GM21825 (cell line): ENCODE results near the gene UVRAG.
A peak's percentile ranks its signal among the peaks of the same experiment; 100 is the strongest.
"Not testable (repeated sequence)": the region's sequence is repeated elsewhere in the genome, so short reads cannot be mapped to it uniquely, and the experiment has no call there.

ENCODE experiments used
- ATAC-seq: cut with Tn5 transposase; IDR thresholded peaks from one replicate; pipeline ENCODE4 v1.9.1; 2021; ENCODE audit warnings: mild to moderate bottlenecking, moderate library complexity; ENCODE audit not compliant: unreplicated experiment

UVRAG gene

DNA sequence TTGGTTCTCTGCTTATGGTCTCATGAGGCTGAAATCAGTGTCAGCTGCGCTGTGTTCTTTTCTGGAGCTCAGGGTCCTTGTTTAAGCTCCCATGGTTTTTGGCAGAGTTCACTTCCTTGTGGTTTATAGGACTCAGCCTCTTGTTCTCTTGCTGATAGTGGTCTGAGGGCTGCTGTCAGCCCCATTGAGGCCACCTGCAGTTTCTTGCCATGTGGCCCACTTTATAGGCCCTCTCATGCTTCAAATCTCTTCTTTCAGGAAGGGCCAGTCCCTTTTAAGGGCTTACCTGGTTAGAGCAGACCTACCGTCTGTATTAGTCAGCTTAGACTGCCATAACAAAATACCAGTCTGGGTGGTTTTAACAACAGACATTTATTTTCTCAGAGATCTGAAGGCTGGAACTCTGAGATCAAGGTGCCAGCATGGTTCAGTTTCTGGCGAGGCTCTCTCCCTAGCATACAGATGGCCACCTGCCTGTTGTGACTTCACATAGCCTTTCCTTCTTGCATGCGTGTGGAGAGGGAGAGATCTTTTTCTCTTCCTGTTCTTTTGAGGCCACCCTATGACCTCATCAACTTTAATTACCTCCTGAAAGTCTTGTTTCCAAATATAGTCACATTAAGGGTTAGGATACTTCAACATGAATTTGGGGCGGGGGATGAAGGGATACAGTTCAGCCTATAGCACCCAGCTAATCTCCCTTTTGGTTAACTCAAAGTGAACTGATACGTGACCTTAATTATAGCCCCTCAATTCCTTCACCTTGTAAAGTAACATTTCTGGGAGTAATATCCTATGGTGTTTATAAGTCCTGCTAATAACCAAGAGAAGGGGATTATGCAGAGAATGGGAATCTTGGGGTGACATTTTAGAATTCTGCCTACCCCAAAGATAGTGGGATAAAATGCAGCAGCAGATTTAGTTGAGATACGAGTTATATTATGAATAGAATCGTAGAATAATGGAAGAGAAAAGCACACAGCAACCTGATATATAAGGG is 131.8 kb downstream of the UVRAG start:
- peak; percentile 48 for ATAC-seq

- no peak for ATAC-seq
Observed at GRCh38 chr11:75949023-75949672, 134.1 kb downstream of the UVRAG start.

GRCh38 chr11:75950141-75950540 is 135.1 kb downstream of the UVRAG start:
- ATAC-seq: no peak

DNA sequence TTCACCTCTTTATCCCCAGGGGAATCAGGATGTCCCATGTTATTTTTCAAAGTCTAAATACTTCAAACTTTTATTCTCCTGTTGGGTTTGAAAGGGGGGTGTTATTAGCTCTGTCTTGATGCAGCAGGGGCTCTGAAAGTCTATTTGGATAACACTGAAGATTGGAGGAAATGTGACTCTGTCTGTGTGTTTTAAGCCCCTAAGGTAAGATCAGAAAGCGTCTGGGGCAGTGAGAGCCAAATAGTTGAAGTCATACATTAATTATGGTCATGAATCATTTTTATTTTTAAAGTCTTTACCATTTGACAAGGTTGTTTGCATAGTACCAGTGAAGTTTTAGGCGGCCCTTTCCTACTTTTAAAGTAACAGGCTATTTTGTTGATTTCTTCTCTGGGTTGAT is 139.0 kb downstream of the UVRAG start:
- no peak for ATAC-seq

DNA sequence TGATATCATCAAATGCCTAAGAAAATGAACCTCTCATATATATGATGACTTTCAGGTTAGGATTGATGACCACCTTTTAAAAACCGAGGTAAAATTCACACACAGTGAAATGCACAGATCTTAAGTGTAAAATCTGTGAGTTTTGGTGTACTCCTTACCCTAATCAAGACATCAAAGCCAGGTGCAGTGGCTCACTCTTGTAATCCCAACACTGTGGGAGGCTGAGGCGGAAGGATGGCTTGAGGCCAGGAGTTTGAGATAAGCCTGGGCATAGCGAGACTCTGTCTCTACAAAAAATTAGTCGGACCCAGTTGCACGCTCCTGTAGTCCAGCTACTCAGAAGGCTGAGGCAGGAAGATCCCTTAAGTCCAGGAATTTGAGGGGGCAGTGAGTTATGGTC is 140.4 kb downstream of the UVRAG start:
- no peak for ATAC-seq

DNA sequence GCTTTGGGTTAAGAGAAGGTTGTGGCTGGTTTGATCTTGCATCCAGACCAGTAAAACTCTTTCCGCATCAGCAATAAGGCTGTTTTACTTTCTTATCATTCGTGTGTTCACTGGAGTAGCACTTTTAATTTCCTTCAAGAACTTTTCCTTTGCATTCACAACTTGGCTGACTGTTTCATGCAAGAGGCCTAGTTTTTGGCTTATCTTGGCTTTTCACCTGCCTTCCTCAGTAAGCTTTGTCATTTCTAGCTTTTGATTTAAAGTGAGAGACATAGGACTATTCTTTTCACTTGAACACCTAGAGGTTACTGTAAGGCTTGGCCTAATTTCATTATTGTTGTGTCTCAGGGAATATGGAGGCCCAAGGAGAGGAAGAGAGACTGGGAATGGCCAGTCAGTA is 144.5 kb downstream of the UVRAG start:
- no peak for ATAC-seq

GRCh38 chr11:75964071-75964470 is 149.1 kb downstream of the UVRAG start:
- ATAC-seq: no peak

- ATAC-seq: no peak
Observed at GRCh38 chr11:75966537-75967287, 151.7 kb downstream of the UVRAG start.

GRCh38 chr11:75968021-75968625 is 153.1 kb downstream of the UVRAG start:
- no peak for ATAC-seq

GRCh38 chr11:75969626-75970308 is 154.8 kb downstream of the UVRAG start:
- no peak for ATAC-seq

DNA sequence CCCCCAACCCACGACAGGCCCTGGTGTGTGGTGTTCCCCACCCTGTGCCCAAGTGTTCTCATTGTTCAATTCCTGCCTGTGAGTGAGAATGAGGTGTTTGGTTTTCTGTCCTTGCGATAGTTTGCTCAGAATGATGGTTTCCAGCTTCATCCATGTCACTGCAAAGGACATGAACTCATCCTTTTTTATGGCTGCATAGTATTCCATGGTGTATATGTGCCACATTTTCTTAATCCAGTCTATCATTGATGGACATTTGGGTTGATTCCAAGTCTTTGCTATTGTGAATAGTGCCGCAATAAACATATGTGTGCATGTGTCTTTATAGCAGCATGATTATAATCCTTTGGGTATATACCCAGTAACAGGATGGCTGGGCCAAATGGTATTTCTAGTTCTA is 158.7 kb downstream of the UVRAG start:
- ATAC-seq: not testable (repeated sequence)

GRCh38 chr11:75979075-75979474 is 164.1 kb downstream of the UVRAG start:
- ATAC-seq: not testable (repeated sequence)

DNA sequence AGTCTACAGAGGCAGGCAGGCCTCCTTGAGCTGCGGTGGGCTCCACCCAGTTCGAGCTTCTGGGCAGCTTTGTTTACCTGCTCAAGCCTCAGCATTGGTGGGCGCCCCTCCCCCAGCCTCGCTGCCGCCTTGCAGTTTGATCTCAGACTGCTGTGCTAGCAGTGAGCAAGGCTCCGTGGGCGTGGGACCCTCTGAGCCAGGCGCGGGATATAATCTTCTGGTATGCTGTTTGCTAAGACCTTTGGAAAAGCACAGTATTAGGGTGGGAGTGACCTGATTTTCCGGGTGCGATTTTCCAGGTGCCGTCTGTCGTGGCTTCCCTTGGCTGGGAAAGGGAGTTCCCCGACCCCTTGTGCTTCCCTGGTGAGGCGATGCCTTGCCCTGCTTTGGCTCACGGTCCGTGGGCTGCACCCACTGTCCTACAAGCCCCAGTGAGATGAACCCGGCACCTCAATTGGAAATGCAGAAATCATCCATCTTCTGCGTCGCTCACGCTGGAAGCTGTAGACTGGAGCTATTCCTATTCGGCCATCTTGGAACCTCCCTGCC is 164.5 kb downstream of the UVRAG start:
- ATAC-seq: not testable (repeated sequence)

GRCh38 chr11:75980031-75980430 is 165.0 kb downstream of the UVRAG start:
- ATAC-seq: no peak

DNA sequence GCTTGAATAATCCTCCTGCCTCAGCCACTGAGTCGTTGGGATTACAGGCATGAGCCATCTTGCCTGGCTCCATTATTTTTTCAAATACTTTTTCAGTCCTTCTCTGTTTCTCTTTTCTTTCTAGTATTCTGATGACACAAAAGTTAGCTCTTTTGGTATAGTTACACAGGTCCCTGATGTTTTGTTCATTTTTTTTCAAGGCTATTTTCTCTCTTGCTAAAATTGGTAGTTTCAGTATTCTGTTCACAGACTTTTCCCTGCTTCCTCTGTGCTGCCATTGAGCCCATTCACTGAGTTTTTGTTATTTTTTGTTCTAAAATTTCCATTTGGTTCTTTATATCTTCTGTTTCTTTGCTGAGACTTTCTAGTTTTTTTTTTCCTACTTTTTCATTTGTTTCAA is 166.5 kb downstream of the UVRAG start:
- ATAC-seq: no peak

DNA sequence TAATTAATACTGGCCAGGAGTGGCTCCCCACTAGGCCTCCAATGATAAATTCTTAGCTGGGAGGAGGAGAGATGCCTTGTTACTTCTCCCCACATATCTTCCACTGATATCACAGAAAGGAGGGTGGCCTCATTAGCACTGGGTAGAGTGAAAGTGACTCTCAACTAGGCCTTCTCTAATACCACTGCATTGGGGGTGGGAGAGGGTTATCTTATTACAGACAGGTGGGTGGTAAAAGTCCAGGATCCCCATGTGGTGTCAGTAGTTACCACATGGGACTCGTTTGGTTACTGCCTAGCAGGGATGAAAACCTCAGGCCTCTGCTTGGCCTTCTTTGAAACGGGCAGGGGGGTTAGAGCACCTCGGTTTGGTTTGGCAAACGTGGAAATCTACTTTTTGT is 167.3 kb downstream of the UVRAG start:
- no peak for ATAC-seq

DNA sequence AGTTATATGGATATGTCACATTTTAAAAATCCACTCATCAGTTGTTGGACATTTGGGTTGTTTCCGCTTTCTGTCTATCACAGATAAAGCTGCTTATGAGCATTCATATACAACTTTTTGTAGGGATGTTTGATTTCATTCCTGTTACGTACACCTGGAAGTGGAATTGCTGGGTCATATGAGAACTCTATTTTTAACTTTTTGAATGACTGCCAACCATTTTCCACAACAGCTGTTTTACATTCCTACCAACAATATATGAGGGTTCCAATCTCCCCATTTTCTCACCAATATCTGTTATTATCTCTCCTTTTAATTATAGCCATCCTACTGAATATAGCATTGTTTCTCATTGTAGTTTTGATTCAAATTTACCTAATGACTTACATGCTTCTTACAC is 172.0 kb downstream of the UVRAG start:
- no peak for ATAC-seq

DNA sequence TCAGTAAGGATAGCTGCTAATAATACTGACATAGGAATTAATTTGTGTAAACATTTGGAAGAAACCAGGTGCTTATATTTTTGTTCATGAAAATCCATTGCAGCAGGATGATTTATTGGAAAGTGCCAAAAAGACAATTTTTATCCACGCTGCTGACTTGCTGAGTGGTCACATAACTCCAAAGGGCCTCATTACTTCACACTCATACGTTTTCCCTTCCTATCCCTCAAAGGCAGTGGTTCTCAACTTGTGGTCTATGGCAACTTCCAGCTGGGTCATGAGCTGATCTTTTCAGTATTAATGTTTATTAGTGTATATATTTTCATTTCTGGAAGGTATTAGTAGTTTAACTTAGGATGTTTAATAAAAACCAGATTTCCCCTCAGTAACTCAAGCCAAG is 178.1 kb downstream of the UVRAG start:
- ATAC-seq: no peak

GRCh38 chr11:75994616-75995015 is 179.6 kb downstream of the UVRAG start:
- ATAC-seq: no peak
